SK-N-SH treated with all-trans-retinoic acid at 6 μM for 48 hours (cell line): ENCODE measurements around the gene DAB2.

Source experiments
- ATAC-seq: fragments of 200-7000 bp; cut with Tn5 transposase; 3 replicates; pipeline ENCODE4 v1.9.1; 2020; ENCODE audit warnings: mild to moderate bottlenecking, moderate library complexity
- ARNTL ChIP-seq: fragments of 450-650 bp; formaldehyde crosslinking; IDR thresholded peaks from 2 replicates; pipeline ENCODE4 v1.5.0; 2020; ENCODE audit warnings: low read depth, mild to moderate bottlenecking, moderate library complexity, borderline replicate concordance
- CSDC2 ChIP-seq: fragments of 250-450 bp; sonication (Bioruptor Pico); IDR thresholded peaks from 2 replicates; pipeline ENCODE4 v1.5.0; 2020; ENCODE audit warnings: mild to moderate bottlenecking, moderate library complexity
- ESRRG ChIP-seq: fragments of 250-450 bp; sonication (Bioruptor Pico); IDR thresholded peaks from 2 replicates; pipeline ENCODE4 v1.6.1; 2021; ENCODE audit warnings: mild to moderate bottlenecking
- GLIS3 ChIP-seq: fragments of 250-450 bp; sonication (Bioruptor Pico); IDR thresholded peaks from 2 replicates; pipeline ENCODE4 v1.5.0; 2020; ENCODE audit warnings: mild to moderate bottlenecking, moderate library complexity
- OSR1 ChIP-seq: fragments of 250-450 bp; sonication (Bioruptor Pico); IDR thresholded peaks from 2 replicates; pipeline ENCODE4 v1.8.0; 2022; ENCODE audit warnings: moderate library complexity, mild to moderate bottlenecking, inconsistent platforms
- PPARA ChIP-seq: fragments of 250-450 bp; sonication (Bioruptor Pico); IDR thresholded peaks from 2 replicates; pipeline ENCODE4 v1.5.0; 2020; ENCODE audit warnings: mild to moderate bottlenecking, borderline replicate concordance
- RARB ChIP-seq: fragments of 250-450 bp; sonication (Bioruptor Pico); IDR thresholded peaks from 2 replicates; pipeline ENCODE4 v1.8.0; 2021; ENCODE audit warnings: mild to moderate bottlenecking, moderate library complexity
- SNAI2 ChIP-seq: fragments of 250-450 bp; sonication (Bioruptor Pico); IDR thresholded peaks from 2 replicates; pipeline ENCODE4 v1.5.0; 2020; ENCODE audit warnings: mild to moderate bottlenecking, moderate library complexity
- TOX ChIP-seq: fragments of 250-450 bp; sonication (Bioruptor Pico); IDR thresholded peaks from 2 replicates; pipeline ENCODE4 v1.8.0; 2021; ENCODE audit warnings: mild to moderate bottlenecking, moderate library complexity, borderline replicate concordance
- ZC3H10 ChIP-seq: fragments of 250-450 bp; sonication (Bioruptor Pico); IDR thresholded peaks from 2 replicates; pipeline ENCODE4 v1.5.1; 2021; ENCODE audit warnings: mild to moderate bottlenecking, moderate library complexity
- ZFP3 ChIP-seq: fragments of 250-450 bp; sonication (Bioruptor Pico); IDR thresholded peaks from 2 replicates; pipeline ENCODE4 v1.5.0; 2020; ENCODE audit warnings: mild to moderate bottlenecking, moderate library complexity
- ZFP30 ChIP-seq: fragments of 450-650 bp; formaldehyde crosslinking; IDR thresholded peaks from 2 replicates; pipeline ENCODE4 v1.5.0; 2022; ENCODE audit warnings: mild to moderate bottlenecking, moderate library complexity
- ZNF565 ChIP-seq: fragments of 450-650 bp; formaldehyde crosslinking; conservative IDR thresholded peaks from 2 replicates; pipeline ENCODE4 v1.5.0; 2020; ENCODE audit warnings: low read depth, mild to moderate bottlenecking, moderate library complexity
- ZNF70 ChIP-seq: fragments of 450-650 bp; formaldehyde crosslinking; IDR thresholded peaks from 2 replicates; pipeline ENCODE4 v1.5.0; 2020; ENCODE audit warnings: mild to moderate bottlenecking, moderate library complexity
- ZNF8 ChIP-seq: fragments of 450-650 bp; formaldehyde crosslinking; IDR thresholded peaks from 2 replicates; pipeline ENCODE4 v1.5.0; 2020; ENCODE audit warnings: mild to moderate bottlenecking, moderate library complexity
- TF ChIP-seq, protein P1 (sequence below): fragments of 250-450 bp; sonication (Bioruptor Pico); IDR thresholded peaks from 2 replicates; pipeline ENCODE4 v1.5.1; 2020; ENCODE audit warnings: low read depth, mild to moderate bottlenecking, moderate library complexity
- TF ChIP-seq, protein P2 (sequence below): fragments of 250-450 bp; sonication (Bioruptor Pico); IDR thresholded peaks from 2 replicates; pipeline ENCODE4 v1.8.0; 2021; ENCODE audit warnings: low read depth, mild to moderate bottlenecking, moderate library complexity, borderline replicate concordance
- TF ChIP-seq, protein P3 (sequence below): fragments of 250-450 bp; sonication (Bioruptor Pico); IDR thresholded peaks from 2 replicates; pipeline ENCODE4 v1.5.0; 2020; ENCODE audit warnings: mild to moderate bottlenecking, moderate library complexity
- TF ChIP-seq, protein P4 (sequence below): fragments of 250-450 bp; sonication (Bioruptor Pico); IDR thresholded peaks from 2 replicates; pipeline ENCODE4 v1.5.1; 2021; ENCODE audit warnings: mild to moderate bottlenecking, moderate library complexity

DAB2 gene

DNA sequence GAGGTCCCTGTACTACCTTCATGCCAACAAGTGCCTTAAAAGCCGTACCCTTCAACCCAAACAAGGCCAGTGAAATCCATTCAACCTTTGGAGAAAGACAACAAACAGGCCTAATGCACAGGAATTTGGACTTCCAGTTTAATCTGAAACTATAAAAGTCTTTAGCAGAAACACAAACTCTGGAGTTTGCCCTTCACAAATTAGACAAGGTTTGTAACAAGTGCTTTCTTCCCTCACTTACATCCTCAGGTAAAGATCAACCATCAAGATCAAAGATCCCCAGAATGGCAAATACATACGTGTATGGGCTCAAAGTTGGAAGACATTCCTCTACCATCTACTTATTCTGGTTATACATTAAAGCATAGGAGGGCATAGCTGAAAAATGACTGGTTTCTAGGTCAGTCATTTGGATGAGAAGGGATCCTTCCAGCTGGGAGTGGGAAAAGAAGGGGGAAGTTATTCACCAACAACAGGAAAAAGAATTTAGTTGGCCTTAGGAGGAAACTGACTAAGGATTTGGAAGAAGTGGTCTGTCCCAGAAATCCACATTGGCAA lies 2.0 kb downstream of the DAB2 start:
- no peak for TF ChIP-seq ZFP3 (CRISPR knock-in tag)
- no peak for TF ChIP-seq TOX (CRISPR knock-in tag)
- TF ChIP-seq, protein P1, sequence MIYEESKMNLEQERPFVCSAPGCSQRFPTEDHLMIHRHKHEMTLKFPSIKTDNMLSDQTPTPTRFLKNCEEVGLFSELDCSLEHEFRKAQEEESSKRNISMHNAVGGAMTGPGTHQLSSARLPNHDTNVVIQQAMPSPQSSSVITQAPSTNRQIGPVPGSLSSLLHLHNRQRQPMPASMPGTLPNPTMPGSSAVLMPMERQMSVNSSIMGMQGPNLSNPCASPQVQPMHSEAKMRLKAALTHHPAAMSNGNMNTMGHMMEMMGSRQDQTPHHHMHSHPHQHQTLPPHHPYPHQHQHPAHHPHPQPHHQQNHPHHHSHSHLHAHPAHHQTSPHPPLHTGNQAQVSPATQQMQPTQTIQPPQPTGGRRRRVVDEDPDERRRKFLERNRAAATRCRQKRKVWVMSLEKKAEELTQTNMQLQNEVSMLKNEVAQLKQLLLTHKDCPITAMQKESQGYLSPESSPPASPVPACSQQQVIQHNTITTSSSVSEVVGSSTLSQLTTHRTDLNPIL, result no peak
- TF ChIP-seq ZNF565 (CRISPR knock-in tag), result no peak
- TF ChIP-seq, protein P2, sequence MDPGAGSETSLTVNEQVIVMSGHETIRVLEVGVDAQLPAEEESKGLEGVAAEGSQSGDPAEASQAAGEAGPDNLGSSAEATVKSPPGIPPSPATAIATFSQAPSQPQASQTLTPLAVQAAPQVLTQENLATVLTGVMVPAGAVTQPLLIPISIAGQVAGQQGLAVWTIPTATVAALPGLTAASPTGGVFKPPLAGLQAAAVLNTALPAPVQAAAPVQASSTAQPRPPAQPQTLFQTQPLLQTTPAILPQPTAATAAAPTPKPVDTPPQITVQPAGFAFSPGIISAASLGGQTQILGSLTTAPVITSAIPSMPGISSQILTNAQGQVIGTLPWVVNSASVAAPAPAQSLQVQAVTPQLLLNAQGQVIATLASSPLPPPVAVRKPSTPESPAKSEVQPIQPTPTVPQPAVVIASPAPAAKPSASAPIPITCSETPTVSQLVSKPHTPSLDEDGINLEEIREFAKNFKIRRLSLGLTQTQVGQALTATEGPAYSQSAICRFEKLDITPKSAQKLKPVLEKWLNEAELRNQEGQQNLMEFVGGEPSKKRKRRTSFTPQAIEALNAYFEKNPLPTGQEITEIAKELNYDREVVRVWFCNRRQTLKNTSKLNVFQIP (CRISPR knock-in tag), result no peak
- no peak for TF ChIP-seq ZC3H10 (CRISPR knock-in tag)
- no peak for TF ChIP-seq ARNTL (CRISPR knock-in tag)
- TF ChIP-seq GLIS3 (CRISPR knock-in tag), result no peak
- no peak for TF ChIP-seq ESRRG (CRISPR knock-in tag)
- TF ChIP-seq, all 23 proteins: peak for 0
- no peak for ATAC-seq

DNA sequence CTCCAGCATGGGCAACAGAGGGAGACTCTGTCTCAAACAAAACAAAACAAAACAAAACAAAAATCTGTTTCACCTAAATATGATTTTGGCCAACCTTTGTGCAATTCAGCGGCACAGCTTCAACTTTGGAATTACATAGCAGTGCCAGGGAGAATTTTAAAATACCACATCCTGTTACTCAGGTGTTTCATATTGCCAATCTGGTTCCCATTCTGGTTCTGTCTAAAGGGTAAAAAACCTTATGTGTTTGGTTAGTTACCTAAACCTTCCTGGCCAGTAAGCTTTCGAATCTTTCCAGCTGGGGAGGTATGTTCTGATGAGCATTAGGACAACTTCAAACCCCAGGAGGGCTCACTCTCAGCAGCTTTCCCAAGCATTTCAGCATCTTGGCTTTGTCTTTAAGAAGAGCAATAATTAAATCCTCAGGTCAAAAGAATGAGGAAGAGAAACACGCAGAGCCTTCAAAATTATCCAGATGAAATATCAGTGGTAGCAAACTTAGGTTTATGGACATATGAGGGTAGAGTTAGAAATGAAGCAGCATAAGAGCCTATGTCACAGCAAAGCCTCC lies 2.7 kb downstream of the DAB2 start:
- no peak for TF ChIP-seq ZFP30
- no peak for TF ChIP-seq ZNF8 (CRISPR knock-in tag)
- TF ChIP-seq CSDC2 (CRISPR knock-in tag), result no peak
- TF ChIP-seq ZFP3 (CRISPR knock-in tag), result no peak
- TF ChIP-seq GLIS3 (CRISPR knock-in tag), result no peak
- TF ChIP-seq, protein P1, result no peak
- TF ChIP-seq TOX (CRISPR knock-in tag), result no peak
- no peak for TF ChIP-seq RARB
- no peak for TF ChIP-seq ZNF70
- TF ChIP-seq, protein P3, sequence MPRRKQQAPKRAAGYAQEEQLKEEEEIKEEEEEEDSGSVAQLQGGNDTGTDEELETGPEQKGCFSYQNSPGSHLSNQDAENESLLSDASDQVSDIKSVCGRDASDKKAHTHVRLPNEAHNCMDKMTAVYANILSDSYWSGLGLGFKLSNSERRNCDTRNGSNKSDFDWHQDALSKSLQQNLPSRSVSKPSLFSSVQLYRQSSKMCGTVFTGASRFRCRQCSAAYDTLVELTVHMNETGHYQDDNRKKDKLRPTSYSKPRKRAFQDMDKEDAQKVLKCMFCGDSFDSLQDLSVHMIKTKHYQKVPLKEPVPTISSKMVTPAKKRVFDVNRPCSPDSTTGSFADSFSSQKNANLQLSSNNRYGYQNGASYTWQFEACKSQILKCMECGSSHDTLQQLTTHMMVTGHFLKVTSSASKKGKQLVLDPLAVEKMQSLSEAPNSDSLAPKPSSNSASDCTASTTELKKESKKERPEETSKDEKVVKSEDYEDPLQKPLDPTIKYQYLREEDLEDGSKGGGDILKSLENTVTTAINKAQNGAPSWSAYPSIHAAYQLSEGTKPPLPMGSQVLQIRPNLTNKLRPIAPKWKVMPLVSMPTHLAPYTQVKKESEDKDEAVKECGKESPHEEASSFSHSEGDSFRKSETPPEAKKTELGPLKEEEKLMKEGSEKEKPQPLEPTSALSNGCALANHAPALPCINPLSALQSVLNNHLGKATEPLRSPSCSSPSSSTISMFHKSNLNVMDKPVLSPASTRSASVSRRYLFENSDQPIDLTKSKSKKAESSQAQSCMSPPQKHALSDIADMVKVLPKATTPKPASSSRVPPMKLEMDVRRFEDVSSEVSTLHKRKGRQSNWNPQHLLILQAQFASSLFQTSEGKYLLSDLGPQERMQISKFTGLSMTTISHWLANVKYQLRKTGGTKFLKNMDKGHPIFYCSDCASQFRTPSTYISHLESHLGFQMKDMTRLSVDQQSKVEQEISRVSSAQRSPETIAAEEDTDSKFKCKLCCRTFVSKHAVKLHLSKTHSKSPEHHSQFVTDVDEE (CRISPR knock-in tag), result no peak
- TF ChIP-seq OSR1, result no peak
- TF ChIP-seq SNAI2 (CRISPR knock-in tag), result no peak
- ATAC-seq, result no peak

DNA sequence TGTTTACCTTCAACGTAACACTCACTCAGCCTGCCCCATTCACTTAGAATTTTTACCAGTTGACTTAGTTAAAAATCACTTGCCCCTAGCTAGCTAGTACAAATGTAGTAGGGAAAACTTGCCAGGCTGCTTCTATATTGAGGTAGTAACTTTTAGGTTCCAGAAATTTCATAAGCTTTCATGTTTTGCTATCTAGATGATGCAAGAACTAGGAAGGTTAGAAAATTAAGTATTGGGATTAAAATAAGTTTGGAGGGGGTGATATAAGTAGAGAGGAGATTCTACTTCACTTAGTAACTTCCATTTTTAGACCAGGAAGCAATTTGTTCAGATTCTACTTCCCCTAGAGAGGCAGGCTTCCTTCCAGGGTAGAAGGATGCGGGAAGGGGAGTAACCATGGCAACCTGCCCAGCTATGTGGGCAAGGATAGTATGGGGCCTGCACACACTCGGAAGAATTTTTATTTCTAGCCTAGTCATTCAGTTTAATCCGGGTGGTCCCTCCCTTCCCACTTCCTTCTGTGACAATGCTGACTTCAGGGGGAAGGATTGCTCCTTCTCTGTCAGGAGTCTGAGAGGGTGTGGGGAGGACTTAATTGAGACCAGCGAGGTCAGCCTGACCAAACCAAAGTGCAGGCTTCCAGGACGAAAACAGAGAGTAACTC lies 4.2 kb downstream of the DAB2 start:
- no peak for TF ChIP-seq OSR1
- TF ChIP-seq, protein P4, sequence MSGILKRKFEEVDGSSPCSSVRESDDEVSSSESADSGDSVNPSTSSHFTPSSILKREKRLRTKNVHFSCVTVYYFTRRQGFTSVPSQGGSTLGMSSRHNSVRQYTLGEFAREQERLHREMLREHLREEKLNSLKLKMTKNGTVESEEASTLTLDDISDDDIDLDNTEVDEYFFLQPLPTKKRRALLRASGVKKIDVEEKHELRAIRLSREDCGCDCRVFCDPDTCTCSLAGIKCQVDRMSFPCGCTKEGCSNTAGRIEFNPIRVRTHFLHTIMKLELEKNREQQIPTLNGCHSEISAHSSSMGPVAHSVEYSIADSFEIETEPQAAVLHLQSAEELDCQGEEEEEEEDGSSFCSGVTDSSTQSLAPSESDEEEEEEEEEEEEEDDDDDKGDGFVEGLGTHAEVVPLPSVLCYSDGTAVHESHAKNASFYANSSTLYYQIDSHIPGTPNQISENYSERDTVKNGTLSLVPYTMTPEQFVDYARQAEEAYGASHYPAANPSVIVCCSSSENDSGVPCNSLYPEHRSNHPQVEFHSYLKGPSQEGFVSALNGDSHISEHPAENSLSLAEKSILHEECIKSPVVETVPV, result no peak
- no peak for TF ChIP-seq TOX (CRISPR knock-in tag)
- TF ChIP-seq RARB, result no peak
- no peak for TF ChIP-seq GLIS3 (CRISPR knock-in tag)
- TF ChIP-seq SNAI2 (CRISPR knock-in tag), result no peak
- TF ChIP-seq CSDC2 (CRISPR knock-in tag), result no peak
- TF ChIP-seq ARNTL (CRISPR knock-in tag), result no peak
- TF ChIP-seq, protein P2 (CRISPR knock-in tag), result no peak
- no peak for TF ChIP-seq PPARA (CRISPR knock-in tag)
- TF ChIP-seq, all 23 proteins: peak for 0
- no peak for ATAC-seq
